Stimulated activated CD4-positive, alpha-beta T cell treated with anti-CD3 and anti-CD28 coated beads, Interleukin-1b, Interleukin-23, amount 100 ng/mL, for 1 hour (primary cell): ENCODE results near the gene IZUMO4.

ENCODE experiments used
- DNase-seq, 2 donors: peaks; one replicate each; pipeline ENCODE4 v3.0.0-alpha.2; 2020; ENCODE audit warnings: low read depth in 2 of 2

The IZUMO4 gene

DNA sequence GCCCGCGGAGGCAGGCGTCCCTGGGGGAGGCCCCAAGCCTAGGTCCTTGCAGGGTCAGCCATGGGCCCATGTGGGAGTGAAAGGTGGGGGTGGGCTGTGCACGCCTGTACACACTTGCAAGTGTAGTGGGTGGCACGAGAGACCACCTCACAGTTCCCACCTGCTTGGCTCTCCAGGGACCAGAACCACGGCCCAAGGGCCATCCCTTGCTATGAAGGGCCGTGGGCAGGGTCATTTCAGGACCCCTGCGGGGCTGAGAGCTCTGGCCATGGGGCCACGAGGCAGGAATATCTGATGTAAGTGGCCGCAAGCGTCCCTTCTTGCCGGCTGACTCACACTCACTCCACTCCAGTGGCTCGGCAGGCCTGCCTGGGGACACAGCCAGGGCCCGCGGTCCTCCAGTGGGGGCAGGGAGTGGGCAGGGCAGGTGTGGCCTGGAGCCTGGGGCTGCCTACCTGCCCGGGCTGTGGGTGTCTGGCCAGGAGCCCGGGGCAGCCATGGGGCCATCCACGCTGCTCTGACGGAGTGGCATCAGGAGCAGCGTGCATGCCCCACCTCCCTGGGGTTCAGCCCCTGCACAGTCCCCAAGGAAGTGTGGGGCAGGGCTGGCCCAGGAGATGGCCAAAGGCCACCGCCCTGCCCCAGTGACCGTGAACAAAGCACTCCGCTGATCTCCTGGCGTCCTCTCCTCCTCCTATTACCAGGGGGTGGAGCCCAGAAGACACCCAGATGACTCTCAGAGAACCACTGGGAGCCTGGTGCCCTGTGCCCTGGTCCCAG is 37.1 kb upstream of the IZUMO4 start:
- no peak for DNase-seq

DNA sequence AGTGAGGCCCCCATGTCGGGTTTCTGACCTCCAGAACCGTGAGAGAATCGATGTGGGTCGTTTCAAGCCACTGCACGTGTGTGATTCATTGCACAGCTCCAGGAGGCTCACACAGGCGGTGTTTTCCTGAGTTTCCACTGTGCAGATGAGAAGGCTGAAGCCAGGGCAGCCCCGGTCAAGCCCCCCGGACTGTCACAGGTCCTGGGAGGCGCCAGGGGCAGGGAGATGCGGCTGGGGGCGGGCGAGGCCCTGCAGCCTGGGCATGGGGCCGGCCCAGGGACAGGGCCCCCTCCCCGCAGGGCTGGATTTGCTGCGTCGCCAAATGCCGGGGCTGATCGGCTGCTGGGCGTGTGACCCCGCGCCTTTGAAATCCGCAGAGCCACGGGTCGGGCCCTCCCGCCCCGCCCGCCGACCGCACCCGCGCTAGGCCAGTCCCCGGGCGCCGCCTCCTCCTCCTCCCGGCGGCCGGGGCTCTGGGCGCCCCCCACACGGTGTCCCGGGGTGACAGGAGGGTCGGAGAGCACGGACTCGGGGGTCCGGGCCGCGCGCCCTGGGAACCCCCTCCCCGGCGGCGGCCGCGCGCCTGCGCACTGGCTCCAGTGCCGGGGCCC is 35.7 kb upstream of the IZUMO4 start:
- no peak for DNase-seq

DNA sequence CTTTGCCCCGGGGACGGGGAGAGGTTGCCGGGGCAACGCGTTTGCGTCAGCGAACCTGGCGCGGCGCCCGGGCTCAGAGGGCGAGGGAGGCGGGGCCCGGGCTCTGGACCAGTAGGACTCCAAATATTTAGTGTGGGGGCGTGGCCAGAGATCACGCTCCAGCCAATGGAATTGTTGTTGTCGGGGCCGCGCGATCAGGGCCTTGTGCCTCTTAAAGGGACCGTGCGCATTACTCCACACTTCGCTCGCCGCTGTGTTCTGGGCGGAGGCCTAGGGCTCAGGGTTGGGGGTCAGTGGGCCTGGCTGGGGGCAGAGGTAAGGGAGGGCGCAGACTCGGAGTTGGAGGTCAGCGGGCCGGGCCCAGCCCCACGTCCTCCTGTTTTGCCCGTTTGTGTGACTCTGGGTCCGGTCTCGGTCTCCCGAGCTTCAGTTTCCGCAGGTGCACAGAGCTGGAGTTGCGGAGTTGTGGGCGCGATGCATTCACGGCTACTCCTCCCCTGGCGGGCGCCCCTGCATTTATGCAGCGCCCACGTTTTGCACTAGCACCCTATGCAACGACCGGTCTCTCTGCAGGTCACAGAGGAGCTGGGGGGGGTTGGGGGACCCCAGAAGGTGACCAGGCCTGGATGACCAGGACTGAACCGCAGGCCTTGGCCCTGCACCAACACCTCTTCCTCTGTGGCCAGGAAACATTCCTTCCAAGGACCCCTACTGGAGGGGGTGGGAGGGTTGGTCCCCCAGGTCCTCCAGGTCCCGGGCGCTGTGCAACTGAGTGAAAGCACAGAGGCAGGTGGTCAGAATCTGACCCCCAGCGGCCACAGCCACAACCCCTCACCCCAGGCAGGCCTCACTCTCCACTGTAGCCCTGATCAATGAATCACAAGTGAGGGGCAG is 35.0 kb upstream of the IZUMO4 start:
- peak; percentile 99 for DNase-seq

DNA sequence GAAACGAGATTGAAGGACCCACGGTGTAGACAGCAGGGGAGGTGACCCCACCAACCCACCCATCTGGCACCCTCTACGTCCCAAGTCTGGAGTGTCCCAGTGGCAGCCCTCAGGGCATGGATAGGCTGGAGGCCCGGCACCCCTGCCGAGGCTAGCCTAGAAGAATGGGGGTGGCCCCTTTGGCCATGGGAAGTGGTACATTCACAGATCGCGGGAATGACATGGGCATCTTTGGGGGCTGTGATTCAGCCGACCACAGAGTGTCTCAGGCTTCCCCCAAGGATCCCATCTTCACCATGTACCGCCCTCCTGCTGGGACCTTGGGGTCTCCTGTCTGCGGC is 34.4 kb upstream of the IZUMO4 start:
- DNase-seq, result no peak

DNA sequence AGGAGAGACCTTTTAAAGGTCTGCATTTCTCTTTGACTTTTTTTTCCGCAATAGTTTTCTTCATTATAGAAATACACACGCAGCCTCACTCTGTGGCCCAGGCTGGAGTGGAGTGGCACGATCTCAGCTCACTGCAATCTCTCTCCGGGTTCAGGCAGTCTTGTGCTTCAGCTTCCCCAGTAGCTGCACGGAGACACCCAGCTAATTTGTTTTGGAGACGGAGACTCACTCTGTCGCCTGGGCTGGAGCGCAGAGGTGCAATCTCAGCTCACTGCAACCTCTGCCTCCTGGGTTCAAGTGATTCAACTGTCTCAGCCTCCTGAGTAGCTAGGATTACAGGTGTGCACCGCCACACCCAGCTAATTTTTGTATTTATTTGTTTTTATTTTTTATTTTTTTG is 33.9 kb upstream of the IZUMO4 start:
- DNase-seq, result no peak

DNA sequence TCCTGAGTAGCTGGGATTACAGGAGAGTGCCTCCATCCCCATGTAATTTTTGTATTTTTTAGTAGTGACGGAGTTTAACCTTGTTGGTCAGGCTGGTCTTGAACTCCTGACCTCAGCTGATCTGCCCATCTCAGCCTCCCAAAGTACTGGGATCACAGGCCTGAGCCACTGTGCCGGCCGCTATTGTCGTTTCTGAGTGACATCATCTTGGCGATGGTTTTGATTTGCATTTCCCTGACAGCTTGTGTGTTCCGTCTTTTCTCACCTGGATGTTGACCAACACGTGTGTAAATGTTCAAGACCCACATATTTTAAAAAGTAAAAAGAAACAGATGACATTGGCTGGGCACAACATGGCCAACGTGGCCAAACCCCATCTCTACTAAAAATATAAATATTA is 32.9 kb upstream of the IZUMO4 start:
- no peak for DNase-seq

DNA sequence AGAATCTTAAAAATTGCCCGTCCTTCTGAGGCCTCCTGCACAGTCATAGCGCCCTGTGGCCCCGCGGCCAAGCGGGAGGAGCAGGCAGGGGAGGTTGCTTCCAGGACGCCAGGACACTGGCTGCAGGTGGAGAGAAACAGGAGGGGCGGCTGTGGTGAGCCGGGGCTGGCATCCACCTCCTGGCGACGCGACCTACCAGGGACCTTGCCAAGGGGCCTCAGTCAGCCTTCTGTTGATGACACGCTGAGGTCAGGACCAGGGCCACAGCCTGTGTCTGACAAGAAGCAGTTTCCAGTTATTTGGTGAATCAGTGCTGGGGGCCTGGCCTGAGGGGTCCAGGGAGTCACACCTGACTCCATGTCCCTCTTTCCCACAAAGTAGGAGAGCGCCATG is 32.3 kb upstream of the IZUMO4 start:
- no peak for DNase-seq

DNA sequence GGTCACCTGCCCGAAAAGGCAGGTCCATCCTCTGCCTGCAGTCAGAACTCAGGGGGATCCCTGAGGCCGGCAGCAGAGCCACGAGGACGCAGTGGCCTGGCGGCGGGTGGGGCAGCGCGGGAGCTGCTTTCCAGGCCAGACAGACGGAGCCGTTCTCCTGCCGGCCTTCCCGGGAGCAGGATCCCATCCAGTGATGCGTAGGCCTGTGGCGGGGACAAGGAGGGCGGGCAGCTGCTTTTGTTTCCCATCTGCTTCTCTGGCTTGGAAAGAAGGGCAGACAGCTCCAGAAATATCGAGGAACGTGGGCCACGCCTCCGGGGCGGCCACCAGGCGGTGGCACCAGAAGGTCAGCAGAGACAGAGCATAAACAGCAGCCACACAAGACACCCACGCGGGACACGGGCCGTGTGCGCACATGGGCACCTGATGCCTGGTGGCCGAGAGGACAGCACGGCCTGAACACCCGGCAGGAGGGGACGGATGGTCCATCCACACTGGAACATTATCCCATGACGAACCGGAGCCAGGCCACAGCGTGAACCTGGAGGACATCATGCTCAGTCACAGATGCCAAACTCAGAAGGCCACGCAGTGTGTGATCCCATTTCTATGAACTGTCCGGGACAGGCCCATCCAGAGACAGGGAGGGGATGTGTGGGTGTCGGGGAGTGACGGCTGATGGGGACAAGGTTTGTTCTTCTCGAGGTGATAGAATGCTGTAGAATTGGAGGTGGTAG is 31.8 kb upstream of the IZUMO4 start:
- DNase-seq, result no peak

DNA sequence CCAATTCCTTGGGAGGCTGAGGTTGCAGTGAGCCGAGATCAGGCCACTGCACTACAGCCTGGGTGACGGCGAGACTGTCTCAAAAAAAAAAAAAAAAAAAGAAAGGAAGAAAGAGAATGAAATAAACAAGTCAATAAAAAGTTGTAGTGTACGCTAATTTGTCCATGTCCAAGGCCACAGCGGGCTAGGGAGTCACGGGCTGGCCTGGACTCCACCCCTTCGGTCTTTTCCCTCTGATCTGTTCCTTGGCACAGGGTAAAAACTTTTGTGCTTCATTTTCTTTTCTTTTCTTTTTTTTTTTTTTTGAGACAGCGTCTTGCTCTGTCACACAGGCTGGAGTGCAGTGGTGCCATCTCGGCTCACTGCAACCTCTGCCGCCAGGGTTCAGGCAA is 26.3 kb upstream of the IZUMO4 start:
- no peak for DNase-seq

DNA sequence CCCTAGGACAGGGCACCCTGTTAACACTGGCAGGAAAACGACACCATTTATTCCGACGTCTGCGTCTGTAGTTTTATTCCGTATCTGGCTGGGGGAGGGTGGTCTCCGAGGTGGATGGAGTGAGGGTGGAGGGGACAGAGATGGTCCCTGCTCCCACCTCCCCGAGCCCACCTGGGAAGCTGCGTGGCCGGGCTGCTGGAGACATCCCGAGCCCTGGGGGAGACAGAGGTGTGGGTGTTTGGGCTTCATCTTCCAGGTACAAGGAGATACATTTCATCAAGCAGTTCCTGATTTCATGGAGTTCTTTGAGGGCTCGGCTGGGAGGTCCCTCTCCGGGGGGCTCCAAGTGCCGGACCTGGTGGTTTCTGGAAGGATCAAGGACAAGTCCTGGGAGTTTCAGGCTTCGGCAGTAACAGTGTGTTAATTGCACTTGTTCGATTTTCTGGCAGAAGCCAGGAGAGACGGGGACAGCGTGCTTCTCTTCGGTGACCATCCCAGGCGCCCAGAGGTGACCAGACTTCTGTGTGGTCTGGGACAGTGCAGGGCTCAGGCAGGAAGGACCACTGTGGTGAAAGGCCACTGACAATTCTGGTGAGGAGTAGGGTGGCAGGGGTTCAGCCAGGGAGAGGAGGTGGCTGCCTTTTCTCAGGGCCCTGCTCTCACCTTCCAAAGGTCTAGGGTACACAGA is 25.6 kb upstream of the IZUMO4 start:
- DNase-seq, result no peak

DNA sequence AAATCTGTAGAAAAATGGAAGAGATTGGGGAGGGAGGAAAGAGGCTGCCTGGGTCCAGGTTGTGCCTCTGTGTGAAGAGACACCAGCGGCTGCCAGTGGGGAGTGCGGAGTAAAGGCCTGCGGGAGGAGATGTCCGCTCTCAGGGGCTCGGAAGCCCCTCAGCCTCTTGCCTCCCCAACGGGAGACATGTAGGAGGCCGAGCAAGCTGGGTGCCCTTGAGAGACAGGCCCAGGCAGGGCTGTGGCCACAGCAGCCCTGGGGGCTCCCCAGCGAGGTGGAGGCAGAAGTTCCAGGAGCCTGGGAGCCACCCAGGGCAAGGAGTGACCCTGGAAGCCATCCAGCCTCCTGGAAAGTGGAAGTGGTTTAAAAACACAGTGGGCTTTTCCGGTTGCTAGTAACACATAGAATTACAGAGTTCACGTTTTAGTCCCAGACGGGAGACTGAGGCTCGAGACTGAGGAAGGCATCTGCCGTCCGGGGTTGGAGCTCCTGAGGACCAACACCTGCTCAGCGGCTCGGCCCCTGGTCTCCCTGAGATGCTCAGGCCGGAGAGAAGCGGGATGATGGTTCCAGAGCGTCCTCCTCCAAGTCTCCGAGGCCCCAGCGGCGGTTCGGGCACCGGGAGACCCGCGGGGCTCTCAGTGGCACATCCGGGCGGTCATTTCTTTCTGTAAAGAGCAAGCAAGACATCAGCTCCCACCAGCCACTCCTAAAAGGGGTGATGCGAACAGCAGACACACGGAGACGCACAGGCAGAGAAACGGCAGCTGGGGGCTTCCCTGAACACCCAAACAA is 23.8 kb upstream of the IZUMO4 start:
- no peak for DNase-seq

DNA sequence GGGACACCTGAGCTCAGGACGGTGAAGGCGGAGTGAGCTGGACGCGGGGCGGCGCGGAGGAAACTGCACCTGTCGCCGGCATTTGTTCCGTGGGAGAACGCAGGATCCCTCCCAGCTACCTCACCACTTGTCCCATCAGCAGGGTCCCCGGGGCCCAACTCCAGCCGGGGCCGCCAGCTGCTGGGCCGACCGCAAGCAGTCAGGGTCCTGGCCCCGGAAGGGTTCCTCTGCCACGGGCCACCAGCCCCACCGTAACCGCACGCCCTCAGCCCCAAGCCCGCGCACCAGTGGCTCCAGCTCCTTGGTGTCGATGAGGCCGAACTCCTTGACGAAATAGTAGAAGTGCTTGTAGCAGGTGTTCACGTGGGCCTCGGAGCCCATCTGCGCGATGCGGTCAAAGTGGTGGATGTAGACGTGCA is 20.2 kb upstream of the IZUMO4 start:
- DNase-seq, result no peak

DNA sequence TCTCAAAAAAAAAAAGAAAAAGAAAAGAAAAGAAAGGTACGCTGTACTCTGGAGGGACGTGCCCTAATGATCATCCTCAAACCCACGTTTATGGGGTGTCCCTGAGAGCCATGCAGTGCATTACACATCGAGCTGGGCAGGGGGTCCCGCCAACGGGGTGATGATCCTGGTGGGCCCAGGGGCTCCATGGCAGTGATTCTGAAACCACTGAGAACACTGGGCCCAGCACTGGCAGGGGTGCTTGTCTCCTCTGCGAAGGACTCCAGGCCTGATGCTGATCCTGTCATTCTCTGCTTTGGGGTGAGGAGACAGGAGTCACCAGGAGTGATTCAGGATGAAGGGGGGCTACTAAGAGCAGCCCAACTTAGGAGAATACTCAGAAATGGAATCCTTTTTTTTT is 19.3 kb upstream of the IZUMO4 start:
- no peak for DNase-seq

DNA sequence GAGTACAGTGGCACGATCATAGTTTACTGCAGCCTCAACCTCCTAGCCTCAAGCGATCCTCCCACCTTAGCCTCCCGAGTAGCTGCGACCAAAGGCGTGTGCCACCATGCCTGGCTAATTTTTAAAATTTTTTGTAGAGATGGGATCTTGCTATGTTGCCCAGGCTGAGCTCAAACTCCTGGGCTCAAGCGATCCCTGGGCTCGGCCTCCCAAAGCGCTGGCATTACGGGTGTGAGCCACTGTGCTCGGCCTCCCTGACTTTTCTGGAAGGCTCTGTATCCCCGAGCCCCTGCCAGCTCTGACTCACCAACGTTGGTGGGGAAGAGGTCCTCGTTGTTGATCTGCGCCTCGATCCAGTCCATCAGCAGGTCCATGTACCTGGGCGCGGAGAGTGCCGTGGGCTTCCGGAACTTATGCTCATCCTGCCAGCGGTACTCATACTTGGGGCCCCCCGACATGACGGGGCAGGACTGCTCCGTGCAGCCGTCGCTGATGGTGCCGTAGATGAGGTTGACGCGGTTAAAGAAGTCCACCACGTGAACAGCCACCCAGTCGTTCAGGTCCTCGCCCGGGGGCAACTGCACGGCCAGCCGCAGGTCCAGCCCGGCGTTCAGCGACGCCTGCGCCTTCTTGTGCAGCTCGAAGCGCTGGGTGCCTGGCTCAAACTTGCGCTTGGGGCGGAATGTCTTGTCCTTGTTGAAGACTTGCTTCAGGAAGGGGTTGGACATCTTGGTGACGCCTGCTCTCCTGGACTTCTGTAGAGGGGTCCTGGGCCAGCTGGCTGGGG is 18.7 kb upstream of the IZUMO4 start:
- DNase-seq, result no peak

DNA sequence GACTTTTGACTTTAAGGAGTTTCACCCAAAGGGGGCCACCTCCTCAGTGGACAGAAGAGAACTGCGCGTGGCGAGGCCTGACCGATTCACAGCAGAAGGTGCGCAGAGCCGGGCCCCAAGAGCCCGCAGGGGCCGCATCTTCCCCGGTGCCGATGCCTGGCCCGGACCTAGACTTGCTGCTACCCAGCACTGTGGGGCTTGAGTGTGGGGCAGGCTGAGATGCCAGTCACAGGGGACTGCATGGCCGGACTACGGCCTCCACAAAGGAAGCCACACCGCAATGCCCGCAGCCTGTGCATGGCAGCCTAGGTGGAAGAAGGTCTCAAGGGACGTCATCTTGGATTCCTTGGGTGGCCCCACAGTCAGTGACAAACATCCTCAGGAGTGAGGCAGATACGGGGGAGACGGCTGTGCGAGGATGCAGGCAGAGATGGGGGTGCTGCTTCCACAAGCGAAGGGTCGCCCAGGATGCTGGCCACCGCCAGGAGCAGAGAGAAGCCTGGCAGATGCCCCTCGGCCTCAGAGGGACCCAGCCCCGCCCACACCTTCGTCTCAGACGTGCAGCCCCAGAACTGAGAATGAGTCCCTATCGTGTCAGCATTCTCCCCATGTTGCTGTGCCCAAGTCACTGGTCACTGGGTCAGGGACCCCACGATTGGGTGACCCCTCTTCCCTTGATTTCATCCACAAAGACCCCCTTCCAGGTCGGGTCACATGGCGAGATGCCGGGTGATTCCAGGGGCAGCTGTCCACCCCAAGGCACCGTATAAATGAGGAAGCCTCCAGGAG is 17.4 kb upstream of the IZUMO4 start:
- DNase-seq, result no peak

DNA sequence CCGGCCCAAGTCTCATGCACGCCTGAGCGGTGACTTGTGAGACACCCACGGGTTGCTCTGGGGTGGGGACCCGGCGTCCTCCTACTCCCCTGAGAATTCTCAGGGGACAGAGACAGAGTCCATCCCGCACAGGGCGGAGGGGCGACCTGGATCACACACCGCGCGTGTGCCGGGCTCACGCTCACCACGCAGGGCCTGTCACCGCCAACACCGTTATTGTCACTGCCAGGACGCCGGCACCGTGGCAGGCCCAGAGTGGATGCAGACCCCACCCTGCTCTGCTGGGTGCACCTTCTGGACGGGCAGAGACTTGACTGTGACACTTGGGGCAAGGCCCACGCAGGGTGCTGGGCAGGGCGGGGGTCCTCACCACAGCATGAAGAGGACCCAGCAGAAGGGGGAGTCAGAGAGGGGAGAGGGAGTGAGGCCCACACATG is 16.8 kb upstream of the IZUMO4 start:
- DNase-seq, result no peak

DNA sequence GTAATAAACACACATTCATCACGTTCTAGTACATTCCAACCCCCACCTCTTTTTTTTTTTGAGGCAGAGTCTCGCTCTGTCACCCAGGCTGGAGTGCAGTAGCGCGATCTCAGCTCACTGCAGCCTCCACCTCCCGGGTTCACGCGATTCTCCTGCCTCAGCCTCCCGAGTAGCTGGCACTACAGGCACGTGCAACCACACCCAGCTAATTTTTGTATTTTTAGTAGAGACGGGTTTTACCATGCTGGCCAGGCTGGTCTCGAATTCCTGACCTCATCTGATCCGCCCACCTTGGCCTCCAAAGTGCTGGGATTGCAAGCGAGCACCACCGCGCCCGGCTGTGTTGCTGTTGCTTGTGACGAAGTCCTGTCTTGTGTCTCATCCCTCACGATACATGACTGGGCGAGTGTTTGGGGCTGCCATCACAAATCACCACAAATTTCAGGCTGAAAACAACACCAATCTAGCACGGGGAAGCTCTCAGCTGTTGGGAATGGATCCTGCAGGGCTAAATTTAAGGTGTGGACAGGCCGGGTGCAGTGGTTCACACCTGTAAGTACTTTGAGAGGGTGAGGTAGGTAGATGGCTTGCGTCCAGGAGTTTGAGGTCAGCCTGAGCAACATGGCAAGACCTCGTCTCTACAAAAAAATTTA is 16.3 kb upstream of the IZUMO4 start:
- no peak for DNase-seq
